A549 (cell line): ENCODE results near the gene DTX3. TPM values are rescaled to one million over a fixed set of nuclear protein-coding genes. Genes with fewer than 3 reads are reported as not detected.

Experiments used
- ATAC-seq, 2 experiments: fragments of 200-7000 bp in 1 of 2; fragments of >200 bp in 1 of 2; cut with Nextera tagmentation in 1 of 2; cut with Tn5 transposase in 1 of 2; 3 replicates each; pipeline versions ENCODE4 v1.8.0 to v1.9.1; 2018 to 2020; ENCODE audit warnings: mild to moderate bottlenecking in 1 of 2, moderate library complexity in 1 of 2
- CTCF ChIA-PET: fragments of 300-600 bp; sonication (Branson Sonifier 250); formaldehyde crosslinking; extraction: SDS; loops from one replicate; lab custom pipeline; 2021; ENCODE audit warnings: antibody characterized with exemption, inconsistent platforms; lab: Yijun Ruan, JAX
- POLR2A ChIA-PET: fragments of 350-600 bp; formaldehyde crosslinking; extraction: SDS; loops from one replicate; lab custom pipeline; 2021; ENCODE audit warnings: antibody characterized with exemption, inconsistent platforms; lab: Yijun Ruan, JAX
- DNase-seq, 2 experiments: peaks; one replicate each; pipeline versions ENCODE4 v3.0.0 to v3.0.0-alpha.2; 2011 to 2016; ENCODE audit warnings: low read depth in 1 of 2, low spot score in 1 of 2
- FAIRE-seq: peaks from 2 replicates; lab custom pipeline; 2011; peaks lifted over from hg19 to GRCh38; lab: Jason Lieb, UNC
- H3K27ac ChIP-seq, 2 experiments: fragments of >200 bp; sonication (Bioruptor Twin); formaldehyde crosslinking; 3 replicates each; pipeline ENCODE4 v1.5.1; 2016 to 2017
- H3K4me1 ChIP-seq: fragments of >200 bp; sonication (Bioruptor Twin); formaldehyde crosslinking; 3 replicates; pipeline ENCODE4 v1.6.1; 2016
- H3K4me2 ChIP-seq: fragments of >200 bp; sonication (Bioruptor Twin); formaldehyde crosslinking; 3 replicates; pipeline ENCODE4 v1.6.1; 2016
- H3K4me3 ChIP-seq: fragments of >200 bp; sonication (Bioruptor Twin); formaldehyde crosslinking; 3 replicates; pipeline ENCODE4 v1.5.1; 2016
- H3K9me3 ChIP-seq: fragments of >200 bp; sonication (Bioruptor Twin); formaldehyde crosslinking; 3 replicates; pipeline ENCODE4 v1.6.1; 2016
- CBX2 ChIP-seq: fragments of 200-600 bp; sonication (generic); IDR thresholded peaks from 2 replicates; pipeline ENCODE4 v1.6.1; 2016; ENCODE audit warnings: low read depth, mild to moderate bottlenecking, borderline replicate concordance
- CBX8 ChIP-seq: fragments of 200-600 bp; sonication (generic); IDR thresholded peaks from 2 replicates; pipeline ENCODE4 v1.6.1; 2016
- CEBPB ChIP-seq, 2 experiments: fragments of >200 bp in 1 of 2; sonication (Bioruptor Twin) in 1 of 2; formaldehyde crosslinking in 1 of 2; IDR thresholded peaks; 2 replicates each; pipeline ENCODE4 v1.6.1; 2012 to 2016
- CHD2 ChIP-seq: fragments of 150-350 bp; IDR thresholded peaks from 2 replicates; pipeline ENCODE4 v1.6.1; 2014; ENCODE audit warnings: low read length; ENCODE audit not compliant: partially characterized antibody
- EHMT2 ChIP-seq: fragments of 200-600 bp; sonication (generic); IDR thresholded peaks from 2 replicates; pipeline ENCODE4 v1.6.1; 2016; ENCODE audit warnings: antibody characterized with exemption, low read depth, mild to moderate bottlenecking, moderate library complexity
- FOSL2 ChIP-seq, 2 experiments: fragments of 450-650 bp in 1 of 2; fragments of >200 bp in 1 of 2; sonication (Bioruptor Twin) in 1 of 2; formaldehyde crosslinking; IDR thresholded peaks; 2 replicates each; pipeline versions ENCODE4 v1.5.0 to v1.6.1; 2016 to 2020; ENCODE audit warnings: mild to moderate bottlenecking in 1 of 2, moderate library complexity in 1 of 2
- GATA3 ChIP-seq: IDR thresholded peaks from 2 replicates; pipeline ENCODE4 v1.6.1; 2012; ENCODE audit warnings: borderline replicate concordance
- HDAC2 ChIP-seq: fragments of 200-600 bp; sonication (generic); IDR thresholded peaks from 2 replicates; pipeline ENCODE4 v1.6.1; 2016
- HEYL ChIP-seq: fragments of 250-450 bp; sonication (Bioruptor Pico); IDR thresholded peaks from 2 replicates; pipeline ENCODE4 v1.8.0; 2021; ENCODE audit warnings: mild to moderate bottlenecking, moderate library complexity
- HOXA7 ChIP-seq: fragments of 250-450 bp; sonication (Bioruptor Pico); IDR thresholded peaks from 2 replicates; pipeline ENCODE4 v1.5.0; 2020; ENCODE audit warnings: mild to moderate bottlenecking, moderate library complexity
- HOXB13 ChIP-seq: fragments of 250-450 bp; sonication (Bioruptor Pico); IDR thresholded peaks from 2 replicates; pipeline ENCODE4 v1.5.0; 2020; ENCODE audit warnings: low read depth, mild to moderate bottlenecking, moderate library complexity
- KDM5A ChIP-seq: fragments of 200-600 bp; sonication (generic); IDR thresholded peaks from 2 replicates; pipeline ENCODE4 v1.6.1; 2016; ENCODE audit warnings: antibody characterized with exemption, mild to moderate bottlenecking
- MAFK ChIP-seq: fragments of 450-650 bp; IDR thresholded peaks from 2 replicates; pipeline ENCODE4 v1.6.1; 2014; ENCODE audit not compliant: partially characterized antibody
- MYC ChIP-seq: IDR thresholded peaks from 2 replicates; pipeline ENCODE4 v1.6.1; 2012; ENCODE audit warnings: mild to moderate bottlenecking, inconsistent platforms, low read length, improper control_type of control experiment, borderline replicate concordance
- NFE2L2 ChIP-seq: fragments of 150-350 bp; conservative IDR thresholded peaks from 2 replicates; pipeline ENCODE4 v1.6.1; 2014; ENCODE audit warnings: low read length
- NR3C1 ChIP-seq: fragments of >200 bp; sonication (Bioruptor Twin); formaldehyde crosslinking; IDR thresholded peaks from 3 replicates; pipeline ENCODE4 v1.6.1; 2017
- PHF8 ChIP-seq: fragments of 200-600 bp; sonication (generic); IDR thresholded peaks from 2 replicates; pipeline ENCODE4 v1.6.1; 2016; ENCODE audit warnings: low read depth, mild to moderate bottlenecking, antibody characterized with exemption, moderate library complexity, borderline replicate concordance
- POLR2AphosphoS2 ChIP-seq: conservative IDR thresholded peaks from 2 replicates; pipeline ENCODE4 v1.6.1; 2012; ENCODE audit warnings: low read length, improper control_type of control experiment, inconsistent platforms
- RAD21 ChIP-seq, 2 experiments: fragments of >200 bp in 1 of 2; sonication (Bioruptor Twin) in 1 of 2; formaldehyde crosslinking in 1 of 2; IDR thresholded peaks in 1 of 2; conservative IDR thresholded peaks in 1 of 2; 2 replicates in 1 of 2; 3 replicates in 1 of 2; pipeline ENCODE4 v1.6.1; 2012 to 2018; ENCODE audit warnings: inconsistent platforms in 1 of 2
- RCOR1 ChIP-seq: fragments of 150-350 bp; IDR thresholded peaks from 2 replicates; pipeline ENCODE4 v1.6.1; 2014; ENCODE audit warnings: antibody characterized with exemption, low read length, low read depth
- SREBF2 ChIP-seq: fragments of 450-650 bp; IDR thresholded peaks from 2 replicates; pipeline ENCODE4 v1.6.1; 2014; ENCODE audit warnings: mild to moderate bottlenecking, moderate library complexity
- TP53 ChIP-seq: fragments of 250-450 bp; sonication (Bioruptor Pico); IDR thresholded peaks from 2 replicates; pipeline ENCODE4 v1.5.0; 2021; ENCODE audit warnings: mild to moderate bottlenecking, moderate library complexity
- WGBS: methylation state at CpG from one replicate; pipeline ENCODE4 v1.1.6; 2017; ENCODE audit errors: missing lambda C conversion rate; 5-methylcytosine and 5-hydroxymethylcytosine counted together
- polyA plus RNA-seq, 4 experiments: library from polyadenylated mRNA; depleted of rRNA in 3 of 4; stranded (reverse); fragments of >200 nt; fragmentation: RNase III in 1 of 4; extraction: RNeasy Plus Mini Kit Qiagen cat#74134 plus additional on column Dnase treatment in 1 of 4; gene quantifications; 2 replicates in 3 of 4; 3 replicates in 1 of 4; pipeline ENCODE4 v1.2.3, GENCODE V29; 2011 to 2017
- TF ChIP-seq, protein P1 (sequence below): IDR thresholded peaks from 2 replicates; pipeline ENCODE4 v1.6.1; 2012; ENCODE audit warnings: low read depth, borderline replicate concordance
- TF ChIP-seq, protein P2 (sequence below): IDR thresholded peaks from 2 replicates; pipeline ENCODE4 v1.6.1; 2012
- TF ChIP-seq, protein P3 (sequence below): IDR thresholded peaks from 2 replicates; pipeline ENCODE4 v1.6.1; 2012
- TF ChIP-seq, protein P4 (sequence below): fragments of 250-450 bp; sonication (Bioruptor Pico); IDR thresholded peaks from 2 replicates; pipeline ENCODE4 v1.5.0; 2021; ENCODE audit warnings: mild to moderate bottlenecking, moderate library complexity, borderline replicate concordance

DTX3 gene
- polyA plus RNA-seq, 2 of the 4 experiments (the other 2 are of a cell fraction), result 21.7 to 24.7 TPM

DNA sequence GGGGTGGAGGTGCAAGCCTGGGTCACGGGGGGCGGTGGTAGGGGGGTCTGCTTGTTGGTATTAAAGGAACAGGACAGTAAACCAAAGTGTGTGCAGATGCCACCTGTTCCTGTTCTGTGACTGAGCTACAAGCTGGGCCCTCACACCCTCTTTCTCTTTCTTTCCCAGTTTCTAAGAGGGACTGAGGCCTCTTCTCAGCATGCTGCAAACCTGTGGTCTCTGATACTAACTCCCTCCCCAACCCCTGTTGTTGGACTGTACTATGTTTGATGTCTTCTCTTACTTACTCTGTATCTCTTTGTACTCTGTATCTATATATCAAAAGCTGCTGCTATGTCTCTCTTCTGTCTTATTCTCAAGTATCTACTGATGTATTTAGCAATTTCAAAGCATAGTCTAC lies 20.6 kb upstream of the DTX3 start:
- H3K27ac ChIP-seq, result no peak overlapping the region
- no peak for TF ChIP-seq POLR2AphosphoS2
- no peak for TF ChIP-seq CEBPB (IDR thresholded peaks at IDR 0.05)
- TF ChIP-seq TP53, result no peak
- no peak for TF ChIP-seq HOXA7
- TF ChIP-seq KDM5A, result no peak
- TF ChIP-seq CHD2, result no peak
- TF ChIP-seq, protein P1, sequence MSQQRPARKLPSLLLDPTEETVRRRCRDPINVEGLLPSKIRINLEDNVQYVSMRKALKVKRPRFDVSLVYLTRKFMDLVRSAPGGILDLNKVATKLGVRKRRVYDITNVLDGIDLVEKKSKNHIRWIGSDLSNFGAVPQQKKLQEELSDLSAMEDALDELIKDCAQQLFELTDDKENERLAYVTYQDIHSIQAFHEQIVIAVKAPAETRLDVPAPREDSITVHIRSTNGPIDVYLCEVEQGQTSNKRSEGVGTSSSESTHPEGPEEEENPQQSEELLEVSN, result no peak
- TF ChIP-seq SREBF2, result no peak
- TF ChIP-seq, protein P2, sequence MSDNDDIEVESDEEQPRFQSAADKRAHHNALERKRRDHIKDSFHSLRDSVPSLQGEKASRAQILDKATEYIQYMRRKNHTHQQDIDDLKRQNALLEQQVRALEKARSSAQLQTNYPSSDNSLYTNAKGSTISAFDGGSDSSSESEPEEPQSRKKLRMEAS, result no peak
- no peak for TF ChIP-seq EHMT2
- TF ChIP-seq, protein P3, sequence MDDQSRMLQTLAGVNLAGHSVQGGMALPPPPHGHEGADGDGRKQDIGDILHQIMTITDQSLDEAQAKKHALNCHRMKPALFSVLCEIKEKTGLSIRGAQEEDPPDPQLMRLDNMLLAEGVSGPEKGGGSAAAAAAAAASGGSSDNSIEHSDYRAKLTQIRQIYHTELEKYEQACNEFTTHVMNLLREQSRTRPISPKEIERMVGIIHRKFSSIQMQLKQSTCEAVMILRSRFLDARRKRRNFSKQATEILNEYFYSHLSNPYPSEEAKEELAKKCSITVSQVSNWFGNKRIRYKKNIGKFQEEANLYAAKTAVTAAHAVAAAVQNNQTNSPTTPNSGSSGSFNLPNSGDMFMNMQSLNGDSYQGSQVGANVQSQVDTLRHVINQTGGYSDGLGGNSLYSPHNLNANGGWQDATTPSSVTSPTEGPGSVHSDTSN, result no peak
- no peak for TF ChIP-seq NR3C1
- no peak for TF ChIP-seq HEYL
- TF ChIP-seq FOSL2 (IDR thresholded peaks at IDR 0.05), result no peak
- TF ChIP-seq FOSL2 (CRISPR knock-in tag; IDR thresholded peaks at IDR 0.05), result no peak
- no peak for TF ChIP-seq GATA3
- no peak for TF ChIP-seq MAFK
- no peak for TF ChIP-seq HDAC2
- TF ChIP-seq, protein P4, sequence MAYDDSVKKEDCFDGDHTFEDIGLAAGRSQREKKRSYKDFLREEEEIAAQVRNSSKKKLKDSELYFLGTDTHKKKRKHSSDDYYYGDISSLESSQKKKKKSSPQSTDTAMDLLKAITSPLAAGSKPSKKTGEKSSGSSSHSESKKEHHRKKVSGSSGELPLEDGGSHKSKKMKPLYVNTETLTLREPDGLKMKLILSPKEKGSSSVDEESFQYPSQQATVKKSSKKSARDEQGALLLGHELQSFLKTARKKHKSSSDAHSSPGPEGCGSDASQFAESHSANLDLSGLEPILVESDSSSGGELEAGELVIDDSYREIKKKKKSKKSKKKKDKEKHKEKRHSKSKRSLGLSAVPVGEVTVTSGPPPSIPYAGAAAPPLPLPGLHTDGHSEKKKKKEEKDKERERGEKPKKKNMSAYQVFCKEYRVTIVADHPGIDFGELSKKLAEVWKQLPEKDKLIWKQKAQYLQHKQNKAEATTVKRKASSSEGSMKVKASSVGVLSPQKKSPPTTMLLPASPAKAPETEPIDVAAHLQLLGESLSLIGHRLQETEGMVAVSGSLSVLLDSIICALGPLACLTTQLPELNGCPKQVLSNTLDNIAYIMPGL, result no peak
- TF ChIP-seq CBX8, result no peak
- no peak for TF ChIP-seq NFE2L2
- H3K4me2 ChIP-seq, result no peak overlapping the region
- DNase-seq, result no peak
- CTCF ChIA-PET, result interaction anchor here (0.7 to 10.0 kb wide), 34 partner anchors 9 to 354 kb away, joined by 3 to 336 read pairs (median 8); partner anchors contain the start of genes ARHGEF25, B4GALNT1, DCTN2 and DTX3
- FAIRE-seq, result no peak
- no peak for ATAC-seq
- no peaks in the 10 kb centered on the region for H3K9me3 ChIP-seq
- H3K4me3 ChIP-seq, result no peak overlapping the region
- POLR2A ChIA-PET, result no interaction called here
- peaks cover 13% of the 10 kb centered on the region for H3K4me1 ChIP-seq
- 85% methylated on average over 2 of the region's 2 CpGs for WGBS

DNA sequence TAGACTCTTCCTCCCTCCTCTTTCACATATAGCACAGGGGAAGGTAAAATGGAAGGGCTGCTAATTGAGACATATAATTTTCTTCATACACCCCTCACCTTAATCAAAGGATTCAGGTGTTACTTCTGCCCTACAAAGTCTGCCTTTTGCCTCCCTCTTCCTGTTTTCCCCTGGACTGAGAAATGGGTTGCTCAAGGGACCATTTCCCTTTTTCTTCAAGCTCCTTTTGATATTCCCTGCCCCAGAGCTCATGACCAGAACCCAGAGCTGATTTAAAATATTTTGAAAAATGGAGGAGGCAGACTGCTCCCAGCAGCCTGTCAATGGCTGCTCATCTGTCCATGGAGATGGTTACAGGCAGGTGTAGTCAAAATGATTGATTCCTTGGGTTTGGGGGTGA lies 19.9 kb upstream of the DTX3 start:
- TF ChIP-seq FOSL2 (IDR thresholded peaks at IDR 0.05) (no peak), FOSL2 (CRISPR knock-in tag; IDR thresholded peaks at IDR 0.05) (no peak), SREBF2 (no peak), CBX2 (no peak), RAD21 (conservative IDR thresholded peaks at IDR 0.05 in 1 of 2, IDR thresholded peaks at IDR 0.05 in 1 of 2) (no peak), HOXB13 (CRISPR knock-in tag) (no peak), PHF8 (no peak), RCOR1 (no peak), MYC (no peak)
- no peak for DNase-seq
- ChIA-PET POLR2A (no interaction called here), CTCF (interaction anchor here (0.9 to 10.0 kb wide), 18 partner anchors 8 to 354 kb away, joined by 3 to 336 read pairs (median 28); partner anchors contain the start of genes ARHGEF25, B4GALNT1, DCTN2 and DTX3)
- no peak for ATAC-seq
- Histone ChIP-seq H3K4me1 (peaks cover 6% of the 10 kb centered on the region), H3K27ac (no peak overlapping the region), H3K9me3 (no peaks in the 10 kb centered on the region), H3K4me3 (no peak overlapping the region), H3K4me2 (no peak overlapping the region)
- FAIRE-seq, result no peak
